CD4-positive, alpha-beta T cell treated with Interleukin-21 for 1 hour (primary cell): Measurements from ENCODE around the gene NFYC.

Experiments
- DNase-seq: peaks from one replicate; pipeline ENCODE4 v3.0.0-alpha.2; 2020

Gene NFYC

DNA sequence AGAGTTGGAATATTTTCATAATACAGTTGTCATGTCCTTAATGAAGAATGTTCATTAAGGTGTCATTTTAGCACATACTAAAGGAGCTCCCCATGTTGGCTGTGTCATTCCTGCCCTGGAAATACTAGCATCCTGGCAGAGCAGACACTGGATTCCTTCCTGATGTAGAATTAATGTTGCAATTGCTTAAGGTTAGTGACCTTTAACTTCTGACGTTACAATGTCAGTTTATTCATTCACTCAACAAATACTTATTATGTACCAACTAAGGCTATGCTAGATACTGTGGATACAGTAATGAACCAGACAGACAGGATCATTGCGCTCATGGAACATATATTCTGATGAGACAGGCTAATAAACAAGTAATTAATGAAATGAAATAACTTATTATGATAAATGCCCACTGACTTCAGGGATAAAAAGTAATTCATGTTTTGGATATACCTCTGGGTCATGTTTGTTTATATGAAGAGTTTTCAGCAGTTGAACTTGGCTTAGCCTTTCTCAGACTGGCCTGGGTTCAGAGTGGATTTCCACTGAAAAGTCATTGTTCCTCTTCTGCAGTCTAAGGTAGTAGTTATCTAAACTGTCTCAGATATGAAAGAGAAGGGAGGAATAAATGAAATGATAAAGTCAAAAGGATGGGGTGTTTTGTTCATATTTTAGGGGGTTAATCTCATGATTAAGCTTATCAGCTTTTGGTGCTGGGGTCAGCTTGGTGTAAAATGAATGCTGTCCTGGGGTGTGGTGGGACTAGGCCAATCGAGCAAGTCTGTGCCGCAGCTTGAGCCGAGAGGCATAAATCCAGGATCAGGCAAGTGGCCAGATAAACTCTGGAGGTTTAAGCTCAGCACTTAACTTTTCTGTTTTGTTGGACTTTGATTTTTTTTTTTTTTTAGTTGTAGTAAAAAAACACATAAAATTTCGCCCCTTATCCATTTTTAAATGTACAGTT, 48.8 kb downstream of the NFYC start:
- no peak for DNase-seq

DNA sequence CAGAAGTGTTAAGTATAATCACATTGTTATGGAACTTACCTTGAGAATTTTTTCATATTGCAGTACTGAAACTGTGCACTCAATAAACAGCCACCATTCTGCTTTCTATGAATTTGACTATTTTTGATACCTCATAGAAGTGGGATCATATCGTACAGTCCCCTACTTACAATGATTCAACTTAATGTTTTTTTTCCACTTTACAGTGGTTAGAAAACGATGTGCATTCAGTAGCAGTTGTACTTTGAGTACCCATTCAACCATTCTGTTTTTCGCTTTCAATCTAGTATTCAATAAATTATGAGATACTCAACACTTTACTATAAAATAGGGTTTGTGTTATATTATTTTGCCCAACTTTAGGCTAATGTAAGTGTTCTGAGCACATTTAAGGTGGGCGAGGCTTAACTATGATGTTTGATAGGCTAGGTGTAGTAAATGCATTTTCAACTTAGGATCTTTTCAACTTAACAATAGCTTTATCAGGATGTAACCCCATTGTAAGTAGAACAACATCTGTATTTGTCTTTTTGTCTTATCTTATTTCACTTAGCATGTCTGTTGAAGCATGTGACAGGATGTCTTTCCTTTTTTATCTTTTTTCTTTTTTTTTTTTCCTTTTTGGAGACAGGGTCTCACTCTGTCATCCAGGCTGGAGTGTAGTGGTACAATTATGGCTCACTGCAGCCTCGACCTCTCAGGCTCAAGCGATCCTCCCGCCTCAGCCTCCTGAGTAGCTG, 49.7 kb downstream of the NFYC start:
- no peak for DNase-seq

DNA sequence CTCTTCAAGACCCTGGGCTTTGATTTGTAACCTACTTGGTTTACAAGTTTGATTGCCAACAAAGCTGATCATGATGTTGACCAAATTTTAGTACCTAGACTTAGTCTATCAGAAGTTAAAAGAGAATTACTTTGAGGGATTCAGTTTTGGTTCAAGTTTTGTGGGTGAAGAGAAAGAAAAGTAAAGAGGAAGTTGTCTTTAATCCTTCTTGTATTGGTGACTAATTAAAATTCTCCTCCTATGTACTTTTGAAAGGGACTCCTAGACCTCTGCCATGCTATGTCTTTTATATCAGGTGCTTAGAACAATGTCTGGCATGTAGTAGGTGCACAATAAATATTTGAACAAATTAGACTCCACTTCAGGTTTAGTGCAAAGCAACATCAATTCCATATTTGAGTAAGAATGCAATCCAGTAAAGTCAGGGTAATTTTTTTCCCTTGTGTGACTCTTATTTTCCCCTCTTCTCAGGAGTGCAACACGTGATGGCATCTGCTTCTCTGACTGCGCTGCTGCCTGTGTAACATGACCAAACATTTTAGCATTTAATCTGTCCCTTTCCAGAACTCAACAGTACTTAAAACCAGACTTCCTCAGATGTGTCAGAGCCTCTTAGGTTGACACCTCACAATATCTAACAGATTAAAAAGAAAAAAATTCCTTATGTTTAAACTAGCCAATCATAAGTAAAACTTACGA, 51.0 kb downstream of the NFYC start:
- DNase-seq, result no peak

DNA sequence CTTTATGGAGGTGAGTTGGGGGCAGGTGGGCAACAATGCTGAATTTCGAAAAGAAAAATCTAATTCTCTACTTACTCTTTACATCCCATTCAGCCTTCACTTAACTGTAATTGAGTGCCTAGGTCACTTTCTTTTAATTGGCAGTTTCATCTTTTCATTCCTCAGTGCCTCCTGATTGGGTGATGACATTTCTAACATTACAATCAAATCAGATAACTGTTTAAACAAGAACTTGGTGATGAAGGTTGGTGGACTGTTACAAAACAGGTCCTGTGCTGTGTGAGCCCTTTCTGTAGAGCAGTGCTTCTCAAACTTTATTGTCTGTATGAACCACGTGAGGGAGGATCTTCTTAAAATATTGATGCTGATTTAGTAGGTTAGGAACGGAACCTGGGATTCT, 51.9 kb downstream of the NFYC start:
- no peak for DNase-seq

DNA sequence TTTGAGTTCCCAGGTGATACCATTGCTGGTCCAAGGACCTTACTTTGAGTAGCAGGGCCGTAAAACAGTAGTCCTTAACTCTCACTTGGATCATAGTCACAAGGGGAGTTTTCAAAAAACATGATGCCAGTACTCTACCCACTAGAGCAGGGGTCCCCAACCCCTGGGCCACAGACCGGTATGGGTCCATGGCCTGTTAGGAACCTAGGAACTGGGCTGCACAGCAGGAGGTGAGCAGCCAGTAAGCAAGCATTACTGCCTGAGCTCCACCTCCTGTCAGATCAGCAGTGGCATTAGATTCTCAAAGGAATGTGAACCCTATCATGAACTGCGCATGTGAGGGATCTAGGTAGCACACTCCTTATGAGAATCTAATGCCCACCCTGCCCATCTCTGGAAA, 52.4 kb downstream of the NFYC start:
- DNase-seq, result no peak

DNA sequence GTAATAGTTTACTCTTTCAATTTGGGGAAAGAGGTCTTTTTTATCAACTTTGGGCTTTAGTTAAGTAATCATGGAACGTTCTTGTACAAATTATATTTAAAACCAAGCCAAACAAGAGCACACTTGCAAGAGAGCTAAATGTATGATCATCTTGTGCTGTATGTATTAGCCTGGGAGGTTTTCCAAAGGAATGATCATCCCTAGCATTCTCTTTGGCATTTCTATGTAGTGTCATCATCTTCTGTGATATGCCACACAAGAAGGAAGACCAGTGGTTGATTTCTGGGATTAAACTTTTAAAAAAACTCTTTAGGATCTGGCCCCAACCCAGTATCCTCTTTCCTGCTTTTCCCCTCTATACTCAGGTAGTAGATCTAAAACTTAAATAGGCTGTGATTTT, 53.7 kb downstream of the NFYC start:
- no peak for DNase-seq

DNA sequence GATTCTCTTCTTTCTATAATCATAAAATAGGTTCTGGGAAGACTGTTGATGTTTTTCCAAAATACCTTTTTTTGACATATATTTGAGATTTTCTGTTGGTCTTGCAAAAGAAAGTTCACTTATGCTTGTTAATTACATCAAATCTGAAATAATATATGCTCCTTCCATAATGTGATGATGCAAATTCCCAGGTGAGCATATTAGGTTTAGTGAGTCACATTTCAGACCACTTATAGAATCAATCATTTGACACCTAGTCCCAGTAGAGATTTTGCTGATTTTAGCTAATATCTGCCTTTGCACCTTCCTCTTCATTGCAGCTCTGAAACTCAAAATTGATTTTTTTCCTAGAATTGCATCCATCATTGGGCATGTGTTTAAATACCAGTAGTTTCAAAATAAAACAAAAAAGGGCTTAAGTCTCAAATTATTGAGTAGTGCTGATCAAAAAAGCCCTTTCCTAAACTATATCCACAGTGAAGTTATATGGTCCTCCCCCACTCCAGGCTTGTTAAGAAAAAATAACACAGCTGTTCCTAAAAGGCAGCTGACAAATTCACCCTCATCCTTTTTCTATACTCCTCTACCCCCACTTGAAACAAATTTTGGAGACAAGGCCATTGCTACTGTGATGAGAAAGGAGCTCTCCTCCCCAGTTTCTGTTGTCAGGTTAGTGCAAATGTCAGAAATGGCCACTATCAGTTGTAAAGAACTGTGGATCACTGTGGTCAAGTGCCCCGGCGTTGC, 55.0 kb downstream of the NFYC start:
- DNase-seq, result no peak

DNA sequence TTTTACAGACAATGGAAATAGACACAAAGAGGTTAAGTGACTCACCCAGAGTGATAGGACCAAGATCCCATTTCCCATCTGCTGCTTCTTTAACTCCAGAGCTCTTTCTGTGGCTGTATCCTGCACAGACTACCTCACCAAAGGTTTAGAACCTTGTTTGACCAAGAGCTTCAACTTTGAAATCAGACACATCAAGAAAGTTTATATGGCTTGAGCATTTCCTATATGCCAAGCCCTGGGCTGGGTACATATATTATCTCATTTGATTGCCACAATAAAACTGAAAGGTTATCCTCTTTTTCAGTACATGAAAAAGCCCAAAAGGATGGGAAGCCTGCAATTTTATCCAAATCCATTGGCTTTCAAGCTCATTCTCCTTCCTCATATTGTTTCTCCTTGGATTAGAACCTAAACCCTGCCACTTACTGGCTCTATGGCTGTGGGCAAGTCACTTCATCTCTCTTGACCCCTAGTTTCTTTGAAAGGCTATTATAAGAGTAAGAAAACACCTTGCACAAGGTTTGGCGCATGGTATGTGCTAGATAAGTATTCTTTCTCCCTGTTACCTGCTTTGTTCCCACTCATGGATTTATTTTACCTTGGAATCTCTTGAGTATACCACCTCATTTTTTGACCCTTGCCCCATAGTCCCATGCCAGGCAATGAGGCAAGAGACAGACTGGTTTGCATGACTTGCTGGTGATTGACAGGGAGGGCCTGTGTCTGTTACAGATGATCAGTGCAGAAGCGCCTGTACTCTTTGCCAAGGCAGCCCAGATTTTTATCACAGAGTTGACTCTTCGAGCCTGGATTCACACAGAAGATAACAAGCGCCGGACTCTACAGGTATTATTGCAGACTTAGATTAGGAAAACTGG, 57.6 kb downstream of the NFYC start:
- DNase-seq, result no peak

DNA sequence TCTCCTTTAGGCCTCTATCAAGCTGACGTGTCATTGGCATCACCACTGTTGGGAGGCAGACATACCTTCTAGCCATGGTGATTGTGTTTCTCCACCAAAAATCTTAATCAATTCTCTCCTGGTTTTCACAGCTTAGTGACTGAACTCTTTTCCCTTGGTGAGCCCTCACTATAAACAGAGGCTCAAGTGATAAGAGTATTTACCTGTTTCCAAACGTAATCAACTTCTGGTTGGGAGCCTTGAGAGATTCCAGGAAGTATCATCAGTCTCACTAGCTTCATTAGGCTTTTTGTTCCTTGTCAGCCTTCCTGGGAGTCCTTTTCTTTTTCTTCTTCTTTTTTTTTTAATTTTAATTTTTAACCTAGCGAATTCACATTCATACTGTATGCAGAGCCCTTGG, 58.3 kb downstream of the NFYC start:
- DNase-seq, result no peak

DNA sequence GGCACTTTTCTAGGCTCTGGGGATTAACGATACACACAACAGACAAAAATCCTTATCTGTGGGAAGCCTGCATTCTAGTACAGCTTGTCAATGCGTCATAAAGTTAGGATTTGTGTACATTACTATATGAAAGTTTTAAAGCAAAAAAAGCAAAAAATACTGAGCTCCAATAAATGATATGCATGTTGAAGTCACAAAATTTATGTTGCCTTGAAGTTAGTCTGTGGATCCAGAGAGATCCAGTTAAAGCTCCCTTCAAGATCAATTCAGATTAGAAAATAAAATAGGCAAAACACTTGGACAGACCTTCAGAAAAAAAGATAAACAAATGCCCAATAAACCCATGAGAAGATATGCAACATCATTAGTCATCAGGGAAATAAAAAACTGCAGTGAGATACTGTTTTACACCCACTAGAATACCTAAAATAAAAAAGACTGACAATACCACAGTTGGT, 59.0 kb downstream of the NFYC start:
- DNase-seq, result no peak

DNA sequence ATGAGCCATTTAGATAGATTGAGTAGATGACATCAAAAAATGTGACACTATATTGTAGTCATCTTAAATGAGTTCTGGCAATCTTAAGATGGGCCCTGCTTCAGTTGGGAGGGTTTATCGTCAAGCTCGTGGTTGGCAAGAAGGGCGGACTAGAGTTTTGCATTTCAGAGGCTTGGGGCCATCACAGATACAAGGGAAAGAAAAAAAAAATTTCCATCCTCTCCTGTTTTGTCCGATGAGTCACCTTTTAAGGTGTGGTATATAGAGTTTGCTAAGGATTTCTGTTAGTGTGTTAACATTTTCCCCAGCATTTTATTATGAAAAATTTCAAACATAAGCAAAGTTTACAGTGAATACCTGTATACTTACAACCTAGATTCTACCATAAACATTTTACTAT, 60.3 kb downstream of the NFYC start:
- DNase-seq, result no peak

DNA sequence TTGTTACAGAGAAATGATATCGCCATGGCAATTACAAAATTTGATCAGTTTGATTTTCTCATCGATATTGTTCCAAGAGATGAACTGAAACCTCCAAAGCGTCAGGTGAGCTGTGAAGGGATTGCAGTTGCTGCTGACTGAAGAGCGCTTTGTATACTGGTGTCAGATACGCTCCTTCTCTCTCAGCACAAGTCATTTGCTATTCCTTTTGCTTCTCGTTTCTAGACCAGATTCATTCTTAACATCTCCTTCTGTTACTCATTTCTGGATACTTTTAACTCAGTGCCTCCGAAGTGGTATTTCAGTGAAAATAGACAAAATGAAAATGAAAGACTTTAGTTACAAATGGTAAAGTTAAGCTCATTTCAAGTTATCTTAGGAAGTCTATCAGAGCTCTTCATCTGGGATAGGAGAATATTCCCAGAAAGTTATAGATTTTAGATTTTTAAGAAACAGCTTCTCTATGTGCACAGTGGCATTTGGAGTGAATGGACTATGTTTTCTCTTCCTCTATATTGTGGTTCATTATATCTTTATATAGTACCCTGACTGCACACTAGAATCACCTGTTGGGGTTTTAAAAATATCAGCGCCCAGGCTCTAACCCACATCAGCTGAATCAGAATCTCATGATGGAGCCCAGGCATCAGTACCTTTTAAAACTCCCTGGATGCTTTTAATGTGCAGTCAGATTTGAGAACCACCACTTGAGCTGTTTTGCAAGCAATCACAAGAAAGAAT, 61.8 kb downstream of the NFYC start:
- DNase-seq, result no peak

DNA sequence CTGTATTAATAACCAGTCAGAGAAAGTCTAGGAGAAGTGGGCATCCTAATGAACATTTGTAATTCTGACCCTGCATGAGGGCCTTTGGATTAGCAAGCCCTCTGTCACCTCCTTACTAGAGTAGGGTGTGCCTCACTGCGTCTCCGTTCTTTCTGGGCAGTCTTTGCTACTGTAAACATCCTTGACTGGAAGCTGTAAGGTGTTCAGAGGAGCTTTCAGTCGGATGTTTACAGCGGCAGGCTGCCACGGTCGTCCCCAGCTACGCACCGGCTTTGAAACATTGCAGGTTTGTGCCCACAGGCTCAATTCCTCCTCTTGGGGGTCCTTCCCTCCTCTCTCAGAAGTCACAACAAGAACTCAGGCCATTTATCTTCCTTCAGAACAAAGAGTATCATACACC, 62.7 kb downstream of the NFYC start:
- no peak for DNase-seq

DNA sequence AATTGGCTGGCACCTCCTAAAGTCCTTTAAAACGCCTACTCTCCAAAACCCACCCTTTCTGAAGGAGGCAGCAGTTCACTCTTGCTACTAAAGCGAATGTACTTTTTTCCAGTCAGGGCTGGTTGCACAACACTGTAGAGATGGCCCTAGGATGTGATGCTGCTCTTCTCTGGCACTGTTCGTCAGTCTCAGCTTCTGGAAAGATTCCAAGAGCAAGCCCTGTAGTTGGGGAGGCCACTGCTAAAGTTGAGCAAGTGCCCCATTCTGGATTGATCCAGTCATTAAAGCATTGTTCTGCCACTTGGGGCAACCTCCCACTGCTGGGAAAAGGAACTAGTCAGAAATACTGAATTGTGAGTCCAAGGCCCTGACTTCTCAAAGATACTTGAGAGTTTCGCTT, 63.6 kb downstream of the NFYC start:
- DNase-seq, result no peak

DNA sequence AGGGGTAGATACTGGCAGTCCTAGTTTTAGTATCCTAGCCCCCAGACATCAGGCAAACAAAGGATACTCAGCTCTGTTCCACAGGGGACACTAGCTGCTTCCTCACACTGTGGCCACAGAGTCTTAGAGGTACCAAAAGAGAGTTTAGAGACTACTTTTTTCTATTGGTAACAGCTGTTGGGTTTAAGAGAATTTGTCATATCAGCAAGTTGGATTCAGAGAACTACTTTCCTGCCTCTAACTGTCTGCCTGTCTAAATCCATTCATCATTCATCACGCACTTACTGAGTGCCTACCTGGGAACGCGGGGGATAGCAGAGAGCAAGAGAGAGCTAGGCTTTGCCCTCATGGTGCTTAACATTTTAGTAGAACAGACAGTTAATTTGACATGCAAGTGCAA, 65.0 kb downstream of the NFYC start:
- no peak for DNase-seq

DNA sequence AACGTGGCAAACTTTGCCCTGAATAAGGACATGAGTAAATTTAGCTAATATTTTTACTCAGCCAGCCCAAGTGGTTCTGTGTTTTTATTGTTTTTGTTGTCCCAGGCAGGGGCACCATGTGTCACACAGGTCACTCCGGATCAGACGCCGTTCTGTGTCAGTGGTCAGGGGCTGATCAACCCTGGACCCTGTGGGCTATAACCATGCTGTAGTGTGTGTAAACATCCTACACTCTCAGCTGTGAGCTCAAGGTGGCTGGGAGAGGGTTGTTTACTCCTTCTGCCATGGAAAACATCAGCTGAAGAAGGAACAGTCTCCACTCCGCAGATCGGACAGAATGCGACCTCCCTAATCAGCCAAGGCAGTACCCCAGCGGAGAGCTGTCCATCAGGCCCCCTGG, 65.6 kb downstream of the NFYC start:
- no peak for DNase-seq

DNA sequence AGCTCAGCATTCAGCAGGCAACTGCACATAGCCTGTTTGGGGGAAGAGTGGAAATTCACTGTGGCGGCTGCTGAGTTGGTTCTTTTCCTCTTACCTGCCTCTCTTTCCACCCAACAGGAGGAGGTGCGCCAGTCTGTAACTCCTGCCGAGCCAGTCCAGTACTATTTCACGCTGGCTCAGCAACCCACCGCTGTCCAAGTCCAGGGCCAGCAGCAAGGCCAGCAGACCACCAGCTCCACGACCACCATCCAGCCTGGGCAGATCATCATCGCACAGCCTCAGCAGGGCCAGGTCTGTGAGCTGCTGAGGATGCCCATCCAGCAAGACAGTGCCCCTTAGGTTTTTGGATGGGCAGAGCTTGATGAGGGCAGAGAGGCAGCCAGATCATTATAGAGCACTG, 66.5 kb downstream of the NFYC start:
- DNase-seq, result no peak

DNA sequence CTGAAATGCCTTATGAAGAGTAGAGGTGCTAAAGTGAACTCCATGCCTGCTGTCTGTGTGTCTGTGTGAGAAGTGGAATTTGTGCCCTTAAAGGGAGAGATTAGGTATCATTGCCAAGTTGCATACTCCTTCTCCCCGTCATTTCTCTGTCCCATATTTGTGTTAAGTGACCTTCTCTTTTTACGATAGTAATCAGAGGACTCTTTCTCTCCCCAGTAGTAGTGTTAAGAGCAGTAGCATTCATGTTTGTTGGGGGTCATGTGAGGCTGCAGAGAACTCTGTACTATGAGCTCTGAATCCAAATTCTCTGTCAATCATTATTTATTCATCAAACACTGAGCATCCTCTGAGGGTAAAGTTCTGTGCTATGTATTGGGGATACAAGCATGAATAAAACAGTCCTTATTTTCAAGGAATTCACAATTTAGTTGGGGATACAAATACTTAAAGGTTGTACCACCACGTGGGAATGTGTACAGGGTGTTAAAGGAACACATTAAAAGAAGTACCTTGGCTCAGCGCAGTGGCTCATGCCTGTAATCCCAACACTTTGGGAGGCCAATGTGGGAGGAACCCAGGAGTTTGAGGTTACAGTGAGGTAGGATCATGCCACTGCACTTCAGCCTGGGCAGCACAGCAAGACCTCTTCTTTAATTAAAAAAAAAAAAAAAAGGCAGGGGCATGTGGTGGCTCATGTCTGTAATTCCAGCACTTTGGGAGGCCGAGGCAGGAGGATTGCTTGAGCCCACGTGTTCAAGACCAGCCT, 67.3 kb downstream of the NFYC start:
- no peak for DNase-seq

DNA sequence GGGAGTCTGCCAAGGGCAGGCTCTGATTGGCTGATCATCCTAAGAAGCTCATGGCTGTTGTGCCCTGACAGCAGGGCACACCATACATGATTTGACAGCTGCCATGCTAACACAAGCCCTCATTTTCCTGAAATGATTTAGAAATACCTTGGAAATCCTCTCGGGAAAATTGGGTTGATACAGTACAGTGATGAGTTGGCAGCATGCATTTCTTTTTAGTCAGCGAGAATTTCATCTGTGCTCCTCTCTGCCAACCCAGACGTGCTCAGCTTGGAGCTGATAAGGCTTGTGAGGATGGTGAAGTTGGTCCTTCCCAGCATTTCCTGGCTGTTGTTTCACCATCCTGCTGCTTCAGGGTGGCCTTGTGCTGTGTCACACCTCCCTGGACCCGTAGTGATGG, 69.5 kb downstream of the NFYC start:
- DNase-seq, result no peak
